IMR-90 (cell line): ENCODE results near the gene TGOLN2.

Experiments
- CTCF ChIP-seq: conservative IDR thresholded peaks from 2 replicates; pipeline ENCODE4 v1.5.1; 2012; ENCODE audit warnings: mild to moderate bottlenecking, low read depth, low read length, improper control_type of control experiment
- RAD21 ChIP-seq: IDR thresholded peaks from 2 replicates; pipeline ENCODE4 v1.6.1; 2012; ENCODE audit warnings: low read length, improper control_type of control experiment
- USF2 ChIP-seq: fragments of 150-350 bp; IDR thresholded peaks from 2 replicates; pipeline ENCODE4 v1.6.1; 2017; ENCODE audit warnings: mild to moderate bottlenecking, antibody characterized with exemption, low read length, low read depth

- TF ChIP-seq CTCF (no peak), USF2 (no peak), RAD21 (no peak)
These were observed 12.9 kb downstream of the TGOLN2 start for GRCh38 chr2:85314884-85315242.
